Upper lobe of left lung (tissue), 4 donors: ENCODE data around the gene DOK7.

Source experiments
- CTCF ChIP-seq, 6 experiments: fragments of 450-650 bp in 4 of 6; fragments of 200-600 bp in 2 of 6; sonication (generic) in 2 of 6; IDR thresholded peaks; one replicate each; pipeline ENCODE4 v1.5.1; 2016 to 2019; ENCODE audit warnings: antibody characterized with exemption in 6 of 6
- POLR2A ChIP-seq, 4 donors: fragments of 450-650 bp; IDR thresholded peaks; one replicate each; pipeline ENCODE4 v1.5.1; 2016 to 2017; ENCODE audit warnings: antibody characterized with exemption in 4 of 4, mild to moderate bottlenecking in 2 of 4
- POLR2AphosphoS5 ChIP-seq, 2 donors: sonication (generic); formaldehyde crosslinking; IDR thresholded peaks; one replicate each; pipeline ENCODE4 v1.5.1; 2017; ENCODE audit warnings: antibody characterized with exemption in 2 of 2

GRCh38 chr4:3466691-3467600 is 3.8 kb downstream of the DOK7 start:
- TF ChIP-seq CTCF (IDR thresholded peaks at IDR 0.05) (no peak), POLR2A (IDR thresholded peaks at IDR 0.05) (no peak), POLR2AphosphoS5 (IDR thresholded peaks at IDR 0.05) (no peak)
